Stimulated activated CD4-positive, alpha-beta T cell treated with anti-CD3 and anti-CD28 coated beads, TNF-alpha, amount 100 ng/mL, for 1 hour (primary cell): ENCODE measurements around the gene CCL25.
"Not testable (repeated sequence)": the region's sequence is repeated elsewhere in the genome, so short reads cannot be mapped to it uniquely, and the experiment has no call there.

ENCODE experiments used
- DNase-seq, 3 donors: peaks; one replicate each; pipeline ENCODE4 v3.0.0-alpha.2; 2020; ENCODE audit warnings: low read depth in 3 of 3, low spot score in 1 of 3

CCL25 gene, protein sequence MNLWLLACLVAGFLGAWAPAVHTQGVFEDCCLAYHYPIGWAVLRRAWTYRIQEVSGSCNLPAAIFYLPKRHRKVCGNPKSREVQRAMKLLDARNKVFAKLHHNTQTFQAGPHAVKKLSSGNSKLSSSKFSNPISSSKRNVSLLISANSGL

GRCh38 chr19:8052464-8052859 is at the start of gene CCL25:
TSS of gene CCL25 (plus strand) at chr19:8052760. CDS start at chr19:8053050, 290 bp downstream.
- DNase-seq = no peak

- no peak for DNase-seq
These were observed 48.6 kb upstream of the CCL25 start for GRCh38 chr19:8004001-8004400.

DNA sequence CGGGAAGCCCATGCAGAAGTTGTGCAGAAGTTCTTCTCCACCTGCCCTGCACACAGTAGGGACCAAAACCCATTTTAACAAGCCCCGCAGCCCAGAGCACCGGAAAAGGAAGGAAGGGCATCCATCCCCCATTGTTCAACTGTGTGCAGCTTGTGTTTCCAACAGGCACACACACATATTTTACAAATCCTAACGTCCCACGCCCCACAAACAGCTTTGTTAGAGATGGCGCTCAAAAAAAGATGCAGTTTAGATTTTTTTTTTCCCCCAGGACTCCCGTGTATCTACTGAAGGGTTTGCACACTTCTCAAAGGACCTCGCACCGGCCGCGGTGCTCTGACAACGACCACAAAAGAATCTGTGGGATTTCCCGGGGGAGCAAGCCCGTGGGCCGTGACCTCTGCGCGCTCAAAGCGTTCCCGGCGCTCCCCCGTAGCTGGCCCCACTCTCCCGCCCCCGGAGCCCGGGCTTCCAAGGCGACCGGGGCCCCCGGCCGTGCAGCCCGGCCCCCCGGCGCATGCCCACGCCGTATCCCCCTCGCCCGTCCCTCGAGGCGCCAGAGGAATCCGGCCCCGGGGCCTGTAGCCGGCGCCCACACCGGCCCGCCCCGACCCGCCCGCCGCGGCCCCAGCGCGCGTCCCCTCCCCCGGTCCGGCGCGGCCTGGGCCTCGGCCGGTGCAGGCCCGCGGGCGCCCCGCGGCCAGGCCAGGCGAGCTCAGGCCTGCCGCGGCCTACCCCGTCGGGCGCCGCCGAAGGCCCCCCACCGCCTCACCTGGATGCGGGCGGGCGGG is 47.6 kb upstream of the CCL25 start:
- peak in 1 of 3 donors; percentile 9 for DNase-seq

GRCh38 chr19:8005534-8006256 is 46.9 kb upstream of the CCL25 start, which contains the start of gene ELAVL1:
TSS of gene ELAVL1 (minus strand) at chr19:8005641. CDS start at chr19:7991815, 13,826 bp downstream.
- peak; percentile 61 to 86 (median 75) for DNase-seq

- peak in 1 of 3 donors; percentile 13 for DNase-seq
These were observed 34.8 kb upstream of the CCL25 start for GRCh38 chr19:8017808-8018207.

GRCh38 chr19:8020681-8021080 is 31.9 kb upstream of the CCL25 start:
- no peak for DNase-seq

DNA sequence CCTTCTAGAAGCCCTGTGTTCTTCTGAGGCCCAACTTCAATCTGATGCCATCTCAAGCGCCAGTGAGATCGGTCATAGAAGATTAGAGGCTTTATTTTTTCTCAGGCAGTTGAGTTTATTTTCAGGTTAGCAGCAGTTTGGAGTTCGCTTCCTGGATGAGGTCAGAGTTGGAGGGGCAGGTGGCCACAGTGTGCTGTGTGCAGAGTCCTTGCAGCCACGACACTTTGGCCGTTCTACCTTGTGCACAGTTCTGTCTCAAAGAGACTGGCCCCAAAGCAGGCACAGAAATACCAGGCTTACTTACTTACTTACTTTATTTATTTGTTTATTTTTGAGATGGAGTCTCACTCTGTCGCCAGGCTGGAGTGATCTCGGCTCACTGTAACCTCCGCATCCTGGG is 31.2 kb upstream of the CCL25 start:
- DNase-seq = no peak

DNA sequence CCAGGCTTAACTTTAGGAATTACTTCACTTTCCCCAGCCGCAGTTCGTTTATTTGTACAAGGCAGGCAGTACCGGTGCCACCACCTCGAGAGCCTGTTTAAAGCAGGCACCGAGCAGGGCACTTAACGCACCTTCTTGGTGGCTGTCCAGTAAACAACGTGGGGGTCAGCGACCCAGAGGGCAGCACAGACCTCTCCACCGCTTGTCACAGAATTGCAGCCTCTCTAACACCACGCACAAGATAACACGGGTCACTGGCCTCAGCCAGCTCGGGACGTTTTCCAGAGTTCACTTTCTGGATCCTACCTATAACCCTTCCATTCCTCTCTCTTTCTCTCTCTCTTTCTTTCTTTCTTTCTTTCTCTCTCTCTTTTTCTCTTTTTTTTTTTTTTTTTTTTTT is 30.3 kb upstream of the CCL25 start:
- no peak for DNase-seq

DNA sequence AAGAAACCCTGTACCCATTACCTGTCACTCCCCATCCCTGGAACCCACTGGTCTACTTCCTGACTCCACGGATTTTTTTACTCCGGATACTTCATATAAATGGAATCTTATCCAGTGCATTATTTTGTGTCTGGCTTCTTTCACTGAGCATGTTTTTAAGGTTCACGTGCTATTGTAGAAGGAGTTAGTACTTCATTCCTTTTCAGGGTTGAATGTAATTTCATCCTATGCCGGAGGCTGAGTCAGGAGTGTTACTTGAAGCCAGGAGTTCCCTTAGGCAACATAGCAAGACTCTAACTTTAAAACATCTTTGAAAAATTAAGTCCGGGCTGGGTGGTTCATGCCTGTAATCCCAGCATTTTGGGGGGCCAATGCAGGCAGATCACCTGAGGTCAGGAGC is 29.2 kb upstream of the CCL25 start:
- DNase-seq = no peak

DNA sequence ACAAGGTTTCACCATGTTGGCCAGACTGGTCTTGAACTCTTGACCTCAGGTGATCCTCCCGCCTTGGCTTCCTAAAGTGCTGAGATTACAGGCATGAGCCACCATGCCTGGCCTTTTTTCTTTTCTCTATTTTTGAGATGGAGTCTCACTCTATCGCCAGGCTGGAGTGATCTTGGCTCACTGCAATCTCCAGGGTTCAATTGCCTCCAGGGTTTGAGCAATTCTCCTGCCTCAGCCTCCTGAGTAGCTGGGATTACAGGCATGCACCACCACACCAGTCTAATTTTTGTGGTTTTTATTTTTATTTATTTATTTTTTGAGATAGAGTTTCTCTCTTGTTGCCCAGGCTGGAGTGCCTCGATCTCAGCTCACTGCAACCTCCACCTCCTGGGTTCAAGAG is 28.3 kb upstream of the CCL25 start:
- DNase-seq = not testable (repeated sequence)

DNA sequence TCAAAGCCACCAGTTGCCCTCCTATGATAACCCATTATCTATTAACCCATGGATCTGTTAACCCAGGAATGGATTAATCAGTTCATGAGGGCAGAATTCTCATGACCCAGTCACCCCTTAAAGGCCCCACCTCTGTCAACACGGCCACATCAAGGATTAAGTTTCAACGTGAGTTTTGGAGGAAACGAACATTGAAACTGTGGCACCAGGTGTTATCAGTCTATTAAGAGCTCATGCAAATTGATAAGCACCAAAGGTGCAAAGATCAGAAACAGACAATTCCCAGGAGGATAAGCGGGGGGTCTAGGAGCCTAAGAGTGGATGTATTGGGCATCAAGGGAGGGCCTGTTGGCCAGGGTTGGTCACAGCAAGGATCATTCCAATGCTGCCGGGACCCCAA is 27.2 kb upstream of the CCL25 start:
- no peak for DNase-seq

- DNase-seq = no peak
These were observed 23.5 kb upstream of the CCL25 start for GRCh38 chr19:8028951-8029491.

- DNase-seq = no peak
These were observed 21.6 kb upstream of the CCL25 start for GRCh38 chr19:8030960-8031359.

DNA sequence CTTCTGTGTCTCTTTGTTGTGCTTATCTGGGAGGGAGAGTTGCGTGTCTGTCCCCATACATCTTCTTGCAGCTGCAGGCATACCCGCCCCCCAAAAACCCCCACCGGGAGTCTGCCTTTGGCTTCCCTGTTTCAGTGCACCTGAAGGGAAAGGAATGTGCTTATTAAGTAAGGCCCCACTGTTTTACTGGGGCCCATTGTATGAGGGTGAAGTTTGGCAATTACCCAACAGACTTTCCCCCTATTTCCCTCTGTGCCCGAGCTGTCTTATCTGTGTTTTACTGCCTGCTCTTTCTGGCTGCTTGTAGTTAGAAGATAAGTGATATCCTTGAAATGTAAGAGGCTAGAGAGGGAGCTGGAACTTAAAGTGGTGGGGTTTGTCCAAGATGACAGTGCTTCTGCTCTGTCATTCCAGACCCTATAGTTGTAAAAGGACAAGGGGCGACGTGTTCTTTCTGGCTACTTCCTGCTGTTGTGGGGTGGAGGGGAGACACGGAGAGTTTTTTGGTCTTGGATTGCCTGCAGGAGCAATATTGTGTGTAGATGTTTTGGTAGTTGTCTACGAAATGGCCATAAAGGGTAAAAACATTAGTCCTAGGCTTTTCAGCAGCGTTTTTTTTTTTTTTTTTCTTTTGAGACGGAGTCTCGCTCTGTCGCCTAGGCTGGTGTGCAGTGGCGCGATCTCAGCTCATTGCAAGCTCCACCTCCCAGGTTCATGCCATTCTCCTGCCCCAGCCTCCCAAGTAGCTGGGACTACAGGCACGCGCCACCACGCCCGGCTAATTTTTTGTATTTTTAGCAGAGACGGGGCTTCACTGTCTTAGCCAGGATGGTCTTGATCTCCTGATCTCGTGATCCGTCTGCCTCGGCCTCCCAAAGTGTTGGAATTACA is 19.0 kb upstream of the CCL25 start:
- not testable (repeated sequence) for DNase-seq

GRCh38 chr19:8034178-8034525 is 18.4 kb upstream of the CCL25 start:
- DNase-seq = no peak

DNA sequence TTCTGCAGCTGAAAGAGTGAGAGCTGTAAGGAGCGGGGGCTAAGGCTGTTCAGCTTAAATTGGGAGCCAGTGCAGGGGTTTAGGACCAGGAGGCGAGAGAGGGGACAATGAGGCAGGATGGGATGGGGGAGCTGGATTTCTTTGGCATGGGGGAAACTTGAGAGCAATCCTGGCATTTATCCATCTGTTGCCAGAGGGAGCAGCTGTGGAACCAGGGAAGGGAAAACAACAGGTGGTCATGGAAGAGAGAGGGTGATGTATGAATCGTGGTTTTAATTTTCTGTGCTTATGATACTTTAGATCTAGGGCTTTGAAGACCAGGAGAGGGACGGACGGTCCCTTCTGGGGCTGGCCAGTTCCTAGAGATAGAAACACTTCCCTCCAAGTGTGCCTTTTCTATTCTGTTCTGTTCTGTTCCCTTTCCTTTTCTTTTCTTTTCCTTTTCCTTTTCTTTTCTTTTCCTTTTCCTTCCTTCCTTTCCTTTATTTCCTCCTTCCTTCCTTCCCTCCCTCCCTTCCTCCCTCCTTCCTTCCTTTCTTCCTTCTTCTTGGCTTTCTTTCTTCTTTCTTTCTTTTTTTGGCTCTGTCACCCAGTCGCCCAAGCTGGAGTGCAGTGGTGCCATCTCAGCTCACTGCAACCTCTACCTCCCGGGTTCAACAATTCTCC is 16.0 kb upstream of the CCL25 start:
- DNase-seq = no peak

DNA sequence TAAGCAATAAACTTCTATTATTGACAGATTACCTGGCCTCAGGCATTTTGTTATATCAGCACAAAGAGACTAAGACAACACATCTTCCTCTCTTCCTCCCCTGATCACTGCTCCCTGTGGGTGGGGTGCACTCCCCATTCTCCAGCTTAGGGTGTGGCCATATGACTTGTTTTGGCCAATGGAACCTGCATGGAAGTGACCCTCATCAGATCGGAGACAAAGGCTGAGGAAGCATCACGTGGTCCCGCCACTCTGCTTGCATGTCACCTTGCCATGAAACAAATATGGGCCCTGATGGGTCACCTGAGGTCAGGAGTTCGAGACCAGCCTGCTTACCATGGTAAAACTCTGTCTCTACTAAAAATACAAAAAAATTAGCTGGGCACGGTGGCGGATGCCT is 13.7 kb upstream of the CCL25 start:
- DNase-seq = no peak

- DNase-seq = no peak
These were observed 13.3 kb upstream of the CCL25 start for GRCh38 chr19:8039231-8039630.

DNA sequence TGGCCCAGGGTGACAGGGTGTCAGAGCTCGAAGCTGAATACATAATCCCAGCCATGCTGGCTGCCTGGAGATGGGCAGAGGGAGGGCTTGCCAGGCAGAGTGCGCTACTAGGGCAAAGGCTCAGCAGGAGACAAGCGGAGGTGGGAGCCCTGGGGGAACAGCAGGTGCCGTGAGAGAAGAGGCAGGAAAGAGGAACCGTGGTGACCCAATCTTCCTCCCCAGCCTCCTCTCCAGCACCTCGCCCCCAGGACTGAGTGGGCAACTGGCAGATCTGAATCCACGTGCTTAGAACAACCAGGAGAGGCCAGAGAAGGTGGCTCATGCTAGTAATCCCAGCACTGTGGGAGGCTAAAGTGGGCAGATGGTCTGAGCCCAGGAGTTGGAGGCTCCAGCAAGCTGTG is 11.0 kb upstream of the CCL25 start:
- no peak for DNase-seq

- DNase-seq = no peak
These were observed 9.7 kb upstream of the CCL25 start for GRCh38 chr19:8042900-8043299.
